Uterus (tissue), 2 donors: ENCODE results near the gene SMIM8.

Experiments used
- CTCF ChIP-seq, 4 experiments: fragments of 200-600 bp in 2 of 4; fragments of 450-650 bp in 2 of 4; sonication (generic) in 2 of 4; IDR thresholded peaks; one replicate each; pipeline ENCODE4 v1.5.1; 2016 to 2019; ENCODE audit warnings: antibody characterized with exemption in 4 of 4, mild to moderate bottlenecking in 2 of 4, moderate library complexity in 1 of 4
- POLR2A ChIP-seq, 2 donors: fragments of 450-650 bp; IDR thresholded peaks; one replicate each; pipeline ENCODE4 v1.6.1; 2016; ENCODE audit warnings: antibody characterized with exemption in 2 of 2, mild to moderate bottlenecking in 1 of 2, moderate library complexity in 1 of 2

- TF ChIP-seq CTCF (IDR thresholded peaks at IDR 0.05): no peak
- no peak for TF ChIP-seq POLR2A (IDR thresholded peaks at IDR 0.05)
Observed at GRCh38 chr6:87330961-87331360, 8.6 kb downstream of the SMIM8 start.
